Endometrium (tissue), 2 donors: Measurements from ENCODE around the gene ZNF497.

Experiments used
- FAIRE-seq: peaks from 2 replicates; lab custom pipeline; 2012; peaks lifted over from hg19 to GRCh38; lab: Jason Lieb, UNC
- donor health status: control.
- donor health status: control.

Gene ZNF497

DNA sequence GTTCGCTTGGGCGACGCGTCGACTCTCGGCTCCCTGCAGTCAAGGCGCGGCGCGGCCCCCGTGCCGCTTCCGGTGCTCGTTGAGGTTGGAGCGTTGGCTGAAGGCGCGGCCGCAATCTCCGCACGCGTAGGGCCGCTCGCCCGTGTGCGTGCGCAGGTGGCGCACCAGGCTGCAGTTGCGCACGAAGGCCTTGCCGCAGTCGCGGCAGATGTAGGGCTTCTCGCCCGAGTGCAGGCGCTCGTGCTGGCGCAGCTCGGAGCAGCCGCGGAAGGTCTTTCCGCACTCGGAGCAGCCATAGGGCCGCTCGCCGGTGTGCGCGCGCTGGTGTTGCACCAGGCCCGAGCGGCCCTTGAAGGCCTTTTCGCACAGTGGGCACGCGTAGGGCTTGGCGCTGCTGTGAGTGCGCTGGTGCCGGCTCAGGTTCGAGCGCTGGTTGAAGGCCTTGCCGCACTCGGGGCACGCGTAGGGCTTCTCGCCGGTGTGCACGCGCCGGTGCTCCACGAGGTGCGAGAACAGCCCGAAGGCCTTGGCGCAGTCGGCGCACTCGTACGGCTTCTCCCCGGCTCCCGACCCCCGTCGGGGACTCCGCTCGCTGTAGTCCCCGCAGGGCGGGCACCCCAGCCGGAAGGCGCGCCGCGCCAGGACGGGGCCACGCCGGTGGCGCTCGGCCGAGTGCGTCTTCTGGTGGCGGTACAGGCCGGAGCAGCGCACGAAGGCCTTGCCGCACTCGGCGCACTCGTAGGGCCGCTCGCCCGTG, 5.3 kb upstream of the ZNF497 start:
- FAIRE-seq: no peak

DNA sequence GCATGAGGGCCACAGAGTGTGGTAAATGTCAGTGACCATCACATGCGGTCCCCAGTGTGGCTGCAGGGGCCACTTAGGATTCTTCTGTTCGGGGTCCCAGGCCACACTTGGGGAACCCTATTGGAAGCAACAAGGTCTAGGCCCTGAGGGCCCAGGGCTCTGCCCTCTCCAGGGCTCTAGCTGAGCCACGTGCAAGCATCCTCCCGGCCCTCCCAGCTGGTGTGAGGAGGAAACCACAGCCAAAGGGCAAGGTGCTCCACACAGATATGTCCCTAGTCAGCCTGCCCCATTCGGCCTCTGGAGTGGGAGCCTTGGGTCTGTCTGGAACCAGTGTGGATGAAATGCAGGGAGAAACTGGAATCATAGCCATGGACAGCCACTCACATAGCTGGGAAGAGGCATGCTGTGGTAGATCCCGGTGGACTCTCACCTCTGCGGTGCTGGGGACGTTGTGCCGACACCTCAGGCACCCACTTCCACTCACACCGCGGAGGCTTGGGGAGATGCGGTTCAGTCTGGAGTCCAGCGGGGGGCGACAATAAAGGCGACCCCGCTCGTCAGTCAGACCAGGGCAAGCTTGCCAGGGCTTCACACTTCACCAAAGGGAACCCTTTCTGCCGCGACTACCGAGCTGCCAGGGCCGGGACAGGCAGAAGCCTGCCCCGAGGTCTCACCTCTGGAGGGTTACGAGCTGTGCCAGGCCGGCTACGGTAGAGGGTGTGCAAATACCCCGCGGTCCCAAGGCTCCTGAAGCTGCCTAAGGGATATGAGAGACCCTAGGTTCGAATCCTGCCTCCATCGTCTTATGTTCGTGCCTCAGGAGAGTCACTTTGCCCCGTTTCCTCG, 4.3 kb upstream of the ZNF497 start:
- no peak for FAIRE-seq

DNA sequence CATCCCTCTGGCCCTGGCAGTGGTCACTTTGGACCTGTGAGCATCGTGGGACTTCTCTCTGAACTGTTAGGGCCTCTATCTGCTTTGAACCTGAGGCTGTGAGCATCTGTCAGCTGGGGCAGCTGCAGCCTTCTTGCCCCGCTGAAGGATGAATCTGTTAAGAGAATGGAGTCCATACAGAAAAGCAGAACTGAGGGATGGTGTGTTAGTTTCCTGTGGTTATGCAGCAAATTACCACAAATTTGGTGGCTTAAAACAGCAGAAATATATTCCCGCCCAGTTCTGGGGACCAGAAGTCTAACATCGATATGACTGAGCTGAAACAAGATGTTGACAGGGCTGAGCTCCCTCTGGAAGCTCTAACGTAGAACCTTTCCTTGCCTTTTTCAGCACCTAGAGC, 1.6 kb upstream of the ZNF497 start:
- no peak for FAIRE-seq

DNA sequence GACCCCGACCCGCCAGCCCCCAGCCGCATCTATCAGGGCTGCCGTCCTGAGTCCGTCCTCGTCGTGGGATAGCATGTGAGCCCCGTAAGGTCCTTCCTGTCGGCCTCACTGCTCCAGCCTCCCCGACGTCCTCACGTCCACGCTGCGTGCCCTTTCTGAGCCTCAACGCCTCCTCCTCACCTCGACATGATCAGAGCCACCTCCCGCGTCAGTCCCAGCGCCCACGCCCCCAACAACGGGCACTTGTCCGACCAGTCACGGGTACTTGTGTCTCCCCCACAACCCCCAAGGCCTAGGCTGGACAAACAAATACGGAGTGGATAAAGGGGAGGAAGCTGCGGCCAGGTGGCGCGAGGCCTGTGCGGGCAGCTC, 665 bp downstream of the ZNF497 start:
- peak; percentile 41 for FAIRE-seq

DNA sequence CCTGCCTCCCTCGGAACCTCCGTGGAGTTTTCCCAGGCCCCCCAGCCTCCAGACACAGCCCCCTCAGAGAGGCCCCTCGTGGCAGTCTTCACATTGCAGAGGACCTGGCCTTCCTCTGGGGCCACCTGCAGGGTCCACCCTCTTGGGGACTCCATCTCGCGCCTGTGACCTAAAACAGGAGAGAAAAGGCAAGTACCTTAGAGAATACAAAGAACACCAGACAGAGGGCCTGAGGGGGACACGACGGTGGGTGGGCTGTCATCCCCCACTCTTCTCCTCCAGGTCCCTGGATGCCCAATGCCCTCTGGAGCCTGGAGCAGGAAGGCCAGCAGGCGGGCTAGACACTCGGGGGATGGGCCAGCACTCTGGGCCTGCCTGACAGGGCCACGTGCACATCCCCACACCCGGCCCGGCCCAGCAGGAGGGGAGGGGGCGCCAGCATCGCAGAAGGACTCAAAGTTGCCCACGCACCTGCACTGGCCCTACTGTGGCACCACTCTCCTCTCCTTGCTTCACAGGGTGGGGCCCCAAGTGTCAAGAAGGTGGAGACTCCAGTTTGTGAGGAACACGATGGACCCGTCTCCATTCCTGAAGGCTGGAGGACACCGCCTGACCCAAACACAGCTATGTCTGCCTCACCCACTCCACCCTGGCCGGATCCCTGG, 4.9 kb downstream of the ZNF497 start:
- no peak for FAIRE-seq

DNA sequence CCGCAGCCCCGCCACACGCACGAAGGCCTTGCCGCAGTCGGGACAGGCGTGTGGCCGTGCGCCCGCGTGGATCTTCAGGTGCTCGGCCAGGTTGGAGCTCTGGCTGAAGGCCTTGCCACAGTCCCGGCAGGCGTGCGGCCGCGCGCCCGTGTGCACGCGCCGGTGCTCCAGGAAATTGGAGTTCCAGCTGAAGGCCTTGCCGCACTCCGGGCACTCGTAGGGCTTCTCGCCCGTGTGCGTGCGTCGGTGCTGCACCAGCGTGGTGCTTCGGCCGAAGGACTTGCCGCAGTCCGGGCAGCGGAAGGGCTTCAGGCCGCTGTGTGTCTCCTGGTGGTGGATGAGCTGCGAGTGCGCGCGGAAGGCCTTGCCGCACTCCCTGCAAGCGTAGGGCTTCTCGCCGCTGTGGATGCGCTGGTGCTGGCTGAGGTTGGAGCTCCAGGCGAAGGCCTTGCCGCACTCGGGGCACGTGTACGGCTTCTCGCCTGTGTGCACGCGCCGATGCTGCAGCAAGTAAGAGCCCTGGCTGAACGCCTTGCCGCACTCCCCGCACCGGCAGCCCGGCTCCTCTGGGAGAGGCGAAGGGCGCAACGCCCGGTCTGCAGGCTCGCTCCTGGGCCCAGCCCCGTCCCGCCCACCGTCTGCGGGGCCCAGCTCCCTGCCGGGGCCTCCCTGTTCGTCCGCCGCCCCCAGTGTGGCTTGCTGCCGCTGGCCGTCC, 5.6 kb downstream of the ZNF497 start:
- no peak for FAIRE-seq

- no peak for FAIRE-seq
Observed at GRCh38 chr19:58355908-58356765, 6.4 kb downstream of the ZNF497 start.

GRCh38 chr19:58355215-58355796, 7.2 kb downstream of the ZNF497 start:
- no peak for FAIRE-seq

DNA sequence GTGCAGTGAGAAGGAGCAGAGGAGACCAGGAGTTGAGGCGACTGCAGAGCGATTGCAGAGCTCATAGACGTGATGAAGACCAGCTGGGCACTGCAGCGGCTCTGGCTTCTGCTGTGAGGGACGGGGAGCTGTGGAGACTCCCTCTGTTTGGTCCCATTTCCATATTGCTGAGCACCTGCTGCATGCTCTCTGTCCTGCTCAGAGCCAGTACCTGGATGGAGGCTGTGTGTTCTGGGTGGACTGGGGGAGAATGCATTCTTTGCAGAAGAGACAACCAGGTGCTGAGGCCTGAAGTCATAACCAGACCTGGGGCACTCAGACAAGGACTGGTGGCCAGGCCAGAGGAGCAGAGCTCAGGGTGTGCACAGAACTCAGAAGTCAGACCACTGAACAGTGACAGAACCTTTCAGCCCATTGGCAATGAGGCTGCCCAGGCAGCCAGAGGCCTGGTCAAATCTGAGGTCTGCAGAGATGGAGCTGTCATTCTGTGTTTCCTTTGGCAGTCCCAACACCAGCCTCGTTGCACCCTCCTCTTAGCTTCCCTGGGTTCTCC, 8.0 kb downstream of the ZNF497 start:
- no peak for FAIRE-seq

DNA sequence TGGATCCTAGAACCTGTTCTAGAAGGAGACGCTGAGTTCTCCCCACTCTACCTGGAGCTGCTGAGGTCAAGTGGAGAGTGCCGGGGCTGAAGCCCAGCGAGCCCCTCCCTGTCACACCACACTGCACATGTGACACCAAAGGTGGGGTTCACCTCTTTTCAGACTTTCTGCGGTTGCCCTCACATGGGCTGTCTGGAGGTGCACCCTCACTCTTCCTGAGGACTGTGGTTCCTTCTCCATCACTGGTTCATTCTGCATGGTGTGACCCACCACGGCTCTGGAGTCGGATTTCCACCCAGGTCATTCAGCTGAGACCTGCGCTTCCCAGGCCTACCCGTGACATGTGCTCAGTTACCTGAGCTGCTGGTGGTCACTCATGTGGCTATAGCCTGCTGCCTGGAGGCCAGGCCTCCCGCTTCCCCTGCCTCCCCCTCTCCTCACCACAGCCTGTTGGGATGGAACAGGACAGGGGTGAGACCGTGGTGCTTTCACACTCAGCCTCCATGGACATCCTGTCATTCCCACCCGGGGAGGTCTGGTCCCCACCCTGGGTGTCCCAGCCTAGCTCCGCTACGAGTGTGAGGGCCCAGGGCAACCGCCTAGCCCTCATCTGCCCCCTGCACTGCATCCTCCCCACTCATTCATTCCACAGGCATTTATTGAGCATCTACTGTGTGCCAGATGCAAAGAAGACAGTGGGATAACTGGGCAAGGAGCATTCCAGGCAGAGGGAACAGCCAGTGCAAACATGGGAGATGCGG, 8.7 kb downstream of the ZNF497 start:
- no peak for FAIRE-seq

DNA sequence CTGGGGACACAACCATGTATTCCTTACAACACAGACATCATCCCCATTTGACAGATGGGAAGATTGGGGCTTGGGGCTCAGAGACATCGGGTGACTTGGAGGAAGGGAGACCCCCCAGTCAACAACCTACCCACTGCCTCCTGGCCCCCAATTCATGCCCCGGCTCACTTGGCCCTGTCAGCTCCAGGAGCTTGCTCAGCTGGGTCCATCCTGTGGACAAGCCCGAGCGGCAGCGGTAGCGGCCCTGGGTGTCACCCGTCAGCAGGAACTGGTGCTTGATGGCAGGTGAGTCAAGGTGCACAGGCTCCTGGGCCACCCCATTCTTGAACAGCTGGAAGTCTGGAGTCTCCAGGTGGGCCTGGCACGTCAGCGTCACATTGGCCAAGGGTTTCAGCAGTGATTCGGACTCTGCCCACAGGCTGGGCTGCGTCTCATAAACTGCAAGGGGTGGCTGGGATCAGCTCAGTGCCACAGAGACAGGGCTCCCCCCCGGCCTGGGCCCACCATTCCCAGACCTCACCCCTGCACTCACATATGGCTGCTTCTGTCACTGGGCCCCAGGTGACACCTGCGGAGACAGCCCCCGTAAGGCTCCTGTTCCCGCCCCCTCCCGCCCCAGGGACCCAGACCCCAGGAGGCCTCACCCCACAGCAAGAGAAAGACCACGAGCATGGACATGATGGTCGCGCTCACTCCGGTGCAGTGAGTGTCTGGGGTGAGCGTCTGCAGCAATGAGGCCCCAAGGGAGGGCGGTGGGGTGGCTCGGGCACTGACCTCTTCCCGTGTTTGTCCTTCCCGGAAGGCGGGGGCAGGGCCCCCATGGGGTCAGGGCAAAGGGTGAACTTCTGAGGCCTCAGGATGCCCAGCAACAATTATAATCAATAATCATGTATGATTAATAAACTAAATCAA, 9.5 kb downstream of the ZNF497 start, which contains the start of gene A1BG:
Gene A1BG, minus strand, starts transcription at position 733 of the 912 bp plus-strand sequence. Its CDS starts 55 bp downstream, at position 678.
- no peak for FAIRE-seq

GRCh38 chr19:58351990-58352755, 10.4 kb downstream of the ZNF497 start:
- no peak for FAIRE-seq

GRCh38 chr19:58351558-58351878, 11.0 kb downstream of the ZNF497 start:
- no peak for FAIRE-seq

DNA sequence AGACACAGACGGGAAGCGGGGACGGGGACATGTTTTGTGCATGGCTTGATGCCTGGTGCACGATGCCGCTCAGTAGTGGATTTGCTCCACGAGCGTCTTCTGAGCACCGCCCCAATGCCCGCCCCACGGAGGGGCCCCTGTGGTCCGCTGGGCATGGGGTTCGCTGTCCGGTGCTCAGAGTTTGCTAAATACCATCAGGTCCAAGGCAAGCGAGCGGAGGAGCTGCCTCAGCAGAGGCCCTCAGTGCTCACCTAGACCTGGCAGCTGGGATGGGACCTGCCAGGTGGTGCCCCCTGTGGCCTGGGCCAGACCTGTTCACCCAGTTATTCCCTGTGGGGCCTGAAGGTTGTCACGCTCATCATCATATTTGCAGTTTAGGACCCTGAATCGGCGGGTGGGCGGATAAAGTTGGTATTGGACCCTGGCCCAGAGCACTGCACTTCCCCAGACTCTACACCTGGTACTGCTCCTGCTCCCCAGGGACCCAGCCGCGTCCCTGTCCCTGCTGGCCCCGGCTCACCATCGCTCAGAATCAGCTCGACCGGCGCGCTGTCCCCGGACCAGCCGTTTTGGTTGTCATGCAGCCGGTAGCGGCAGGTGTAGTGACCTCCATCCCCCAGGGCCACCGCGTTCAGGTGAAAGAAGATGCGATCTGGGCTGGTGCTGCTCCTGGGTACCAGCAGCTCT, 11.5 kb downstream of the ZNF497 start:
- FAIRE-seq: no peak

DNA sequence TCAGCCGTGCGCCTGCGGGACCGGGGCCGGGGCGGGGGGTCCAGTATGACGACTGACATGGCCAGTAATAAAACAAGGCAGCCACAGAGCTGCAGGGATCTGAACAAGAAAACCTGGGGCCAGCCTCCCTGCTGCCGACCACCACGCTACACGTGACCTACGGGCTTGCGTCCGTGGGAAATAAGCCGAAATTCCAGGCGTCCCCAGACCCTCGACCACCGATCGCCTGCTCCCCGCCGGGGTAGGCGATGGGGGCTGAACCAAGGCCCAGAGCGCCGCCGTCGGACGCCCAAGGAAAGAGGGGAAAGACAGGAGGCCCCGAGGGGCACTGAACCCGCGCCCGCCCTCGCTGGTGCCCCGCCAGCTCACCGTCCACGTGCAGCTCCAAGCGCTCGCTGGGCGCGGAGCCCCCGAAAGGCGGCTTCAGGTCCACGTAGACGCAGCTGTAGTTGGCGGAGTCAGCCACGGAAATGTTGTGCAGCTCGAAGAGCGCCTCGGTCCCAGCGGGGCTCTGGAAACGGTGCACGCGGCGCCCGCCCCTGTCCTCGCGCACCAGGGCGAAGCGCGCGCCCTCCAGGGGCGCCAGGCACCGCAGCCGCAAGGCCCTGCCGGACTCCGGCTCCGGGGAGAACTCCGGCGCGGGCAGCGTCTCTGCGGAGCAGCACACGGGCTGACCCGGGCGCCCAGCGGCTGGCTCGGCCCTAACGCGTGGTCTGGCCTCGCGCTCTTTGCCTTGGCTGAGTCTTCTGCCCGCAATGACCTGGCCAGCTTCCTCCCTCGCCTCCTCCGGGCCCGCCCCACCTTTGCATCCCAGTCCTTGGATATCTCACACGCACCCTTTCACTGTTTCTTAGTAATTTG, 12.3 kb downstream of the ZNF497 start:
- no peak for FAIRE-seq

GRCh38 chr19:58349590-58349989, 13.0 kb downstream of the ZNF497 start:
- no peak for FAIRE-seq
